Ascending aorta (tissue), 2 donors: ENCODE results near the gene OLFM1. TPM values are rescaled to one million over a fixed set of nuclear protein-coding genes. Genes with fewer than 3 reads are reported as not detected.

Experiments
- DNase-seq, 2 donors: peaks; one replicate each; pipeline ENCODE4 v3.0.0-alpha.2; 2019; ENCODE audit warnings: low spot score in 2 of 2
- H3K27ac ChIP-seq, 2 donors: fragments of 200-600 bp; sonication (generic); one replicate each; pipeline ENCODE4 v1.5.1; 2016 to 2017; ENCODE audit warnings: mild to moderate bottlenecking in 1 of 2
- H3K27me3 ChIP-seq: fragments of 200-600 bp; sonication (generic); one replicate; pipeline ENCODE4 v1.5.1; 2017
- H3K36me3 ChIP-seq, 2 donors: fragments of 200-600 bp; sonication (generic); one replicate each; pipeline ENCODE4 v1.5.1; 2016
- H3K4me1 ChIP-seq, 2 donors: fragments of 200-600 bp; sonication (generic); one replicate each; pipeline ENCODE4 v1.5.1; 2016 to 2017; ENCODE audit warnings: mild to moderate bottlenecking in 1 of 2
- H3K4me3 ChIP-seq, 2 donors: fragments of 200-600 bp; sonication (generic); one replicate each; pipeline ENCODE4 v1.5.1; 2016 to 2017; ENCODE audit warnings: mild to moderate bottlenecking in 1 of 2
- H3K9me3 ChIP-seq, 2 donors: fragments of 200-600 bp; sonication (generic); one replicate each; pipeline ENCODE4 v1.5.1; 2016
- CTCF ChIP-seq, 3 experiments: fragments of 200-600 bp in 2 of 3; fragments of 450-650 bp in 1 of 3; sonication (generic) in 2 of 3; IDR thresholded peaks; one replicate each; pipeline ENCODE4 v1.5.1; 2016 to 2019; ENCODE audit warnings: antibody characterized with exemption in 3 of 3, mild to moderate bottlenecking in 1 of 3, moderate library complexity in 1 of 3
- intact Hi-C: fragments of 100-400 bp; cut with DNase I; formaldehyde crosslinking; loops from one replicate; pipeline ENCODE4 v1.15.1; 2023
- total RNA-seq: library from RNA; depleted of rRNA; stranded (reverse); fragments of >200 nt; gene quantifications from one replicate; pipeline ENCODE4 v1.1.0, GENCODE V29; 2016

The OLFM1 gene
- total RNA-seq, 1 donor from 2014 or later, result 102 TPM

GRCh38 chr9:135040892-135041291 is 46.6 kb upstream of the OLFM1 start:
- Histone ChIP-seq H3K4me3 (no peak overlapping the region), H3K27ac (no peak overlapping the region), H3K4me1 (no peaks in the 10 kb centered on the region), H3K36me3 (no peaks in the 10 kb centered on the region), H3K27me3 (no peaks in the 10 kb centered on the region), H3K9me3 (no peaks in the 10 kb centered on the region)
- intact Hi-C loops, result no loop called here
- TF ChIP-seq CTCF (IDR thresholded peaks at IDR 0.05), result no peak
- DNase-seq, result no peak

GRCh38 chr9:135043345-135043744 is 44.1 kb upstream of the OLFM1 start:
- H3K27me3 ChIP-seq, result no peaks in the 10 kb centered on the region
- intact Hi-C loops, result no loop called here
- TF ChIP-seq CTCF (IDR thresholded peaks at IDR 0.05), result no peak

GRCh38 chr9:135045264-135045927 is 42.1 kb upstream of the OLFM1 start:
- H3K27me3 ChIP-seq, result no peaks in the 10 kb centered on the region
- intact Hi-C loops, result no loop called here
- peak in 1 of 2 donors; percentile 47 for DNase-seq

More at GRCh38 chr9:135043345-135043744, 44.1 kb upstream of the OLFM1 start:
- Histone ChIP-seq H3K9me3 (no peaks in the 10 kb centered on the region), H3K27ac (no peak overlapping the region), H3K36me3 (no peaks in the 10 kb centered on the region), H3K4me3 (no peak overlapping the region), H3K4me1 (no peaks in the 10 kb centered on the region)
- DNase-seq, result peak in 1 of 2 donors; percentile 7

GRCh38 chr9:135045928-135046738 is 41.3 kb upstream of the OLFM1 start:
- Histone ChIP-seq H3K27ac (no peak overlapping the region), H3K27me3 (no peaks in the 10 kb centered on the region), H3K36me3 (no peaks in the 10 kb centered on the region), H3K9me3 (no peaks in the 10 kb centered on the region), H3K4me1 (no peaks in the 10 kb centered on the region), H3K4me3 (no peak overlapping the region)
- peak in 1 of 2 donors; percentile 28 for DNase-seq
- TF ChIP-seq CTCF (IDR thresholded peaks at IDR 0.05), result no peak
- intact Hi-C loops, result no loop called here

More at GRCh38 chr9:135045264-135045927, 42.1 kb upstream of the OLFM1 start:
- H3K4me3 ChIP-seq, result no peak overlapping the region
- no peaks in the 10 kb centered on the region for H3K9me3 ChIP-seq
- H3K27ac ChIP-seq, result no peak overlapping the region
- H3K36me3 ChIP-seq, result no peaks in the 10 kb centered on the region
- no peaks in the 10 kb centered on the region for H3K4me1 ChIP-seq
- no peak for TF ChIP-seq CTCF (IDR thresholded peaks at IDR 0.05)

DNA sequence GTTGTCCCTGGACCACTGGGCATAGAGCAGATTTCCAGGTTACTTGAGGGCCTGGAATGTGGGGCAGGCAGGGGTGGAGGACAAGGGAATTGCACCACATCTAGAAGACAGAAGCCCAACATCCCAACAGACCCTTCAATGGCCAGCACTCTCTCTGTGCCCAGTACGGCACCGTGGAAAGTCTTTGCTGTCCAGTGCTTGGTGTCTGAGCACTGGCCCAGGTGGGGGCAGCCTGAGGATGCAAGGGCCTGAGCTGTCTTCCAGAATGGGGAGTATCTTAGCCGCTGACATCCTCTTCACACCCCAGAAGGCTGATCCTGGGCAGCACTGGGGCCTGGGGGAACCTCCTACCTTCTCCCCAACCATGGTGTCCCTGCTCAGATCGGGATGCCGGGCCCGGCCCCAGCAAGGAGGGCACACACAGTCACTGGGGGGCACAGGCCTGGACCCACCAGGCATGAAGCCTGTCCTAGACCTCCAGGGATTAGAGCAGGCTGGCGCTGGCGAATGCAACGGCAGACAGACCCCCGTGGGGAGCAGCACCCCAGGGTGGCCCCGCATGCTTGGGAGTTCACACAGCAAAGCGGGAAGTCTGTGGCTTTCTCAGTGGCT is 40.6 kb upstream of the OLFM1 start:
- Histone ChIP-seq H3K4me3 (no peak overlapping the region), H3K4me1 (no peaks in the 10 kb centered on the region), H3K9me3 (no peaks in the 10 kb centered on the region), H3K36me3 (no peaks in the 10 kb centered on the region), H3K27ac (no peak overlapping the region), H3K27me3 (no peaks in the 10 kb centered on the region)
- no peak for TF ChIP-seq CTCF (IDR thresholded peaks at IDR 0.05)
- peak in 1 of 2 donors; percentile 38 for DNase-seq
- intact Hi-C loops, result no loop called here
